Central memory CD8-positive, alpha-beta T cell (primary cell): ENCODE measurements around the gene CACNB4.

Experiments used
- ATAC-seq: fragments of 150-1000 bp; cut with Tn5 transposase; replicated peaks from 2 replicates; pipeline ENCODE4 v1.10.0; 2022; ENCODE audit warnings: mild to moderate bottlenecking, moderate FRiP score, moderate number of reproducible peaks; ENCODE audit not compliant: poor library complexity, severe bottlenecking; ENCODE audit errors: extremely low read depth
- DNase-seq, 2 donors: peaks; one replicate each; pipeline ENCODE4 v3.0.0; 2021; ENCODE audit warnings: low spot score in 2 of 2
- H3K27ac Mint-ChIP-seq: one replicate; pipeline ENCODE4 v1.8.0; 2022; ENCODE audit warnings: low read depth, mild to moderate bottlenecking, moderate library complexity, mixed read lengths
- H3K27me3 Mint-ChIP-seq: one replicate; pipeline ENCODE4 v1.8.0; 2022; ENCODE audit warnings: mixed read lengths
- H3K36me3 Mint-ChIP-seq: one replicate; pipeline ENCODE4 v1.8.0; 2022; ENCODE audit warnings: mild to moderate bottlenecking, moderate library complexity, mixed read lengths; ENCODE audit not compliant: insufficient read depth
- H3K4me1 Mint-ChIP-seq: one replicate; pipeline ENCODE4 v1.8.0; 2022; ENCODE audit warnings: mixed read lengths
- H3K4me3 Mint-ChIP-seq: one replicate; pipeline ENCODE4 v1.8.0; 2022; ENCODE audit warnings: mild to moderate bottlenecking, moderate library complexity, mixed read lengths
- H3K9me3 Mint-ChIP-seq: one replicate; pipeline ENCODE4 v1.8.0; 2022; ENCODE audit warnings: mixed read lengths

Gene CACNB4

DNA sequence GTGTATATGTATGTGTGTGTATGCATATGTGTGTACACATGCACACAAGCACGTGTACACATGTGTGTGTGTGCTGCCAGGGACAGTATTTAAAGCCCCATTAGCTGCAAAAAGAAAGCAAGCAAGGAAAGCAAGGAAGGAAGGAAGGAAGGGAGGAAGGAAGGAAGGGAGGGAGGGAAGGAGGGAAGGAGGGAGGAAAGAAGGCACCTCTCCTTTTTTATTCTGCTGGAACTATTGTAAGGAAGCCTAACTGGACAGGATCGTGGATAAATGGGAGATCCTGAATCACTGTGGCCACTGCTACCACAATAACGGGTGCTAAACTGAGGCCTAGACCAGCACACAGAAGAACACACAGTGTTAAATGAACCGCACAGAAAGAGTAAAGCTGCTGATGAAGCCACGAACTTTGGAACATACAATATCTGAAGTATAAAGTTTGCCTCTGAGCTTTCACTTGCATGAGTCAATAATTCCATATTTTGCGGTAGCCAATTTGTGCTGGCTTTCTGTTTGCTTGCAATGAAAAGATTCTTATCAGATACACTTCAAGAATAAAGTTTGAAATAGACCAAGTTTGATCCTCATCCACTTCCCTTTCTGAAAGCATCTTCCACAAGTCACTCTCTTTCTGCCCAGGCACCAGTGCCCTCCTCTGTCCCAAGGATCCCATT is 15.5 kb downstream of the CACNB4 start:
- DNase-seq = no peak
- Mint-ChIP-seq H3K27ac (no peak overlapping the region), H3K36me3 (no peaks in the 10 kb centered on the region), H3K9me3 (no peaks in the 10 kb centered on the region), H3K4me3 (no peak overlapping the region), H3K4me1 (no peaks in the 10 kb centered on the region), H3K27me3 (no peaks in the 10 kb centered on the region)
- no peak for ATAC-seq

GRCh38 chr2:152078662-152079061 is 20.2 kb downstream of the CACNB4 start:
- Mint-ChIP-seq H3K27ac (no peak overlapping the region), H3K36me3 (no peaks in the 10 kb centered on the region), H3K9me3 (no peaks in the 10 kb centered on the region), H3K4me1 (no peaks in the 10 kb centered on the region), H3K27me3 (no peaks in the 10 kb centered on the region), H3K4me3 (no peak overlapping the region)
- ATAC-seq (no peak), DNase-seq (no peak)

GRCh38 chr2:152078023-152078422 is 20.8 kb downstream of the CACNB4 start:
- Mint-ChIP-seq H3K9me3 (no peaks in the 10 kb centered on the region), H3K4me3 (no peak overlapping the region), H3K4me1 (no peaks in the 10 kb centered on the region), H3K27me3 (no peaks in the 10 kb centered on the region), H3K36me3 (no peaks in the 10 kb centered on the region), H3K27ac (no peak overlapping the region)
- no peak for DNase-seq
- ATAC-seq = no peak

GRCh38 chr2:152075461-152076050 is 23.3 kb downstream of the CACNB4 start:
- H3K4me3 Mint-ChIP-seq = no peak overlapping the region
- no peaks in the 10 kb centered on the region for H3K27me3 Mint-ChIP-seq
- ATAC-seq = no peak
- no peaks in the 10 kb centered on the region for H3K9me3 Mint-ChIP-seq
- no peaks in the 10 kb centered on the region for H3K4me1 Mint-ChIP-seq
- H3K27ac Mint-ChIP-seq = no peak overlapping the region
- no peaks in the 10 kb centered on the region for H3K36me3 Mint-ChIP-seq
- no peak for DNase-seq

DNA sequence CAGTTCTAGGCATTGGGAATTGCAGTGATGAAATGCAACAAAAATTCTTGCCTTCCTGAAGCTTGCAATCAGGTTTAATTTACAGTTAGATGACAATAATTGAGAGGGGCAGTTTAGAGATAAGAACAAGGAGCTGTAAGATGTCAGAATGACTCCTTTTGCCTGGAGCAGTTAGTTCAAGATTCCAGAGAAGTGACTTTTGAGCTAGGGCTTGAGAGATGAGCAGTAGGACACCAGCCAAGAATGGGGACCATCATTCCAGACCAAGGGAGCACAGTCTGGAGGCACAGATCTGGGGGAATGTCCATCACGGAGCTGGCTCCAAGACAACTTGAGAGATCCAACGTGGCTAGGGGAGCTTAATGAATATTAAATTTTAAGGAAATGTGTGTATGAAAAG is 26.8 kb downstream of the CACNB4 start:
- no peaks in the 10 kb centered on the region for H3K4me1 Mint-ChIP-seq
- H3K36me3 Mint-ChIP-seq = no peaks in the 10 kb centered on the region
- no peaks in the 10 kb centered on the region for H3K9me3 Mint-ChIP-seq
- ATAC-seq (no peak), DNase-seq (no peak)
- no peaks in the 10 kb centered on the region for H3K27me3 Mint-ChIP-seq
- H3K27ac Mint-ChIP-seq = no peak overlapping the region
- no peak overlapping the region for H3K4me3 Mint-ChIP-seq

GRCh38 chr2:152071518-152071917 is 27.3 kb downstream of the CACNB4 start:
- Mint-ChIP-seq H3K4me1 (no peaks in the 10 kb centered on the region), H3K9me3 (no peaks in the 10 kb centered on the region), H3K36me3 (no peaks in the 10 kb centered on the region), H3K27me3 (no peaks in the 10 kb centered on the region), H3K4me3 (no peak overlapping the region), H3K27ac (no peak overlapping the region)
- ATAC-seq (no peak), DNase-seq (no peak)

GRCh38 chr2:152071092-152071491 is 27.8 kb downstream of the CACNB4 start:
- DNase-seq = no peak
- ATAC-seq = no peak
- Mint-ChIP-seq H3K36me3 (no peaks in the 10 kb centered on the region), H3K9me3 (no peaks in the 10 kb centered on the region), H3K4me3 (no peak overlapping the region), H3K27ac (no peak overlapping the region), H3K4me1 (no peaks in the 10 kb centered on the region), H3K27me3 (no peaks in the 10 kb centered on the region)

- Mint-ChIP-seq H3K9me3 (no peaks in the 10 kb centered on the region), H3K4me3 (no peak overlapping the region)
Measured at GRCh38 chr2:152068226-152068625, 30.6 kb downstream of the CACNB4 start.

DNA sequence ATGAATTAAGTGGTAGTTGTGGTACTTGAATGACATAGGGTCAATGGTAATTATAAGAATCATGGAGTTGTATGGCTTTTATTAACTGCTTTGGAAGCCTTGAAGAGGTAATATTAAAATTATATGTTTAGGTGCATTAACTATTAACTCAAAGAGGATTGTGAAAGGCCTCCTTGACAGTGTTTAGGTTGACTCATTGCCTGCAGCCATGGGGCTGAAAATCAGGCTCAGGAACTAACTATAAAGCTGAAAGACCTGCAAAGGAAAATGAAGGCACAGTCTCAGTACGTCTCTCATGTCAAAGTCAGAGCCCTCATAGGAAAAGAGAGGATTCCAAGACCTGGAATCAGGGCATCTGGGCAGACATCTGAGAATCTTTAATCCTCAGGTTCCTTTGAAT is 31.0 kb downstream of the CACNB4 start:
- DNase-seq (no peak), ATAC-seq (no peak)
- Mint-ChIP-seq H3K4me3 (no peak overlapping the region), H3K27me3 (peaks cover 21% of the 10 kb centered on the region), H3K36me3 (no peaks in the 10 kb centered on the region), H3K27ac (no peak overlapping the region), H3K4me1 (no peaks in the 10 kb centered on the region), H3K9me3 (no peaks in the 10 kb centered on the region)

More at GRCh38 chr2:152068226-152068625, 30.6 kb downstream of the CACNB4 start:
- no peak for DNase-seq
- Mint-ChIP-seq H3K4me1 (no peaks in the 10 kb centered on the region), H3K27ac (no peak overlapping the region), H3K36me3 (no peaks in the 10 kb centered on the region), H3K27me3 (peaks cover 17% of the 10 kb centered on the region)
- ATAC-seq = no peak

DNA sequence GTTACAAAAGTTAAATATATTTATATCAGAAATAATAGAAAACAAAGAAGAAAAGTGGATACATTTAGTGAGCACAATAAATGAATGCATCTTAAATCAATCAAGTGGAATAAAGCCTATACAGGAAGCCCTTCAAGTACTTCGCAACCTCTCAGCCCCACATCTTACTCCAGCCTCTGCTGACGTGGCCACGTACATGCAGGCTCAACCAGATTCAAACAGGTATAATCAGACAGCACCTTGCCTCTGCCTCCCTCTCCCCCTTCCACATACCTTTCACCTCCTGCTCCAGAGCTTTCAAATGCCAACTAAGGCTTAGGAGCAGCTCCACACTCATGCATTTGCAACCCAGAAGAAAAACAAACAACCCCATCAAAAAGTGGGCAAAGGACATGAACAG is 32.9 kb downstream of the CACNB4 start:
- H3K27ac Mint-ChIP-seq = no peak overlapping the region
- no peak for DNase-seq
- no peaks in the 10 kb centered on the region for H3K4me1 Mint-ChIP-seq
- H3K36me3 Mint-ChIP-seq = no peaks in the 10 kb centered on the region
- no peaks in the 10 kb centered on the region for H3K9me3 Mint-ChIP-seq
- no peak for ATAC-seq
- H3K4me3 Mint-ChIP-seq = no peak overlapping the region
- peaks cover 31% of the 10 kb centered on the region for H3K27me3 Mint-ChIP-seq

- H3K9me3 Mint-ChIP-seq = no peaks in the 10 kb centered on the region
- DNase-seq (no peak), ATAC-seq (no peak)
- H3K36me3 Mint-ChIP-seq = no peaks in the 10 kb centered on the region
- no peak overlapping the region for H3K4me3 Mint-ChIP-seq
- no peaks in the 10 kb centered on the region for H3K4me1 Mint-ChIP-seq
- peaks cover 31% of the 10 kb centered on the region for H3K27me3 Mint-ChIP-seq
- no peak overlapping the region for H3K27ac Mint-ChIP-seq
Measured at GRCh38 chr2:152064001-152064400, 34.8 kb downstream of the CACNB4 start.

- Mint-ChIP-seq H3K36me3 (no peaks in the 10 kb centered on the region), H3K27me3 (peaks cover 31% of the 10 kb centered on the region), H3K27ac (no peak overlapping the region), H3K9me3 (no peaks in the 10 kb centered on the region), H3K4me1 (no peaks in the 10 kb centered on the region), H3K4me3 (no peak overlapping the region)
- DNase-seq (no peak), ATAC-seq (no peak)
Measured at GRCh38 chr2:152063325-152063924, 35.4 kb downstream of the CACNB4 start.
